H4 (cell line): ENCODE data around the gene PHGDH. TPM values are rescaled to one million over a fixed set of nuclear protein-coding genes. Genes with fewer than 3 reads are reported as not detected.

Source experiments
- DNase-seq: peaks from one replicate; pipeline ENCODE4 v3.0.0-alpha.2; 2015; ENCODE audit warnings: low spot score
- total RNA-seq: library from RNA; depleted of rRNA; stranded (reverse); fragments of >200 nt; shearing (Covaris generic); gene quantifications from 2 replicates; pipeline ENCODE4 v1.2.3, GENCODE V29; 2014; rRNA removed

Gene PHGDH
- total RNA-seq, 1 experiment from 2014 or later = 338 TPM

DNA sequence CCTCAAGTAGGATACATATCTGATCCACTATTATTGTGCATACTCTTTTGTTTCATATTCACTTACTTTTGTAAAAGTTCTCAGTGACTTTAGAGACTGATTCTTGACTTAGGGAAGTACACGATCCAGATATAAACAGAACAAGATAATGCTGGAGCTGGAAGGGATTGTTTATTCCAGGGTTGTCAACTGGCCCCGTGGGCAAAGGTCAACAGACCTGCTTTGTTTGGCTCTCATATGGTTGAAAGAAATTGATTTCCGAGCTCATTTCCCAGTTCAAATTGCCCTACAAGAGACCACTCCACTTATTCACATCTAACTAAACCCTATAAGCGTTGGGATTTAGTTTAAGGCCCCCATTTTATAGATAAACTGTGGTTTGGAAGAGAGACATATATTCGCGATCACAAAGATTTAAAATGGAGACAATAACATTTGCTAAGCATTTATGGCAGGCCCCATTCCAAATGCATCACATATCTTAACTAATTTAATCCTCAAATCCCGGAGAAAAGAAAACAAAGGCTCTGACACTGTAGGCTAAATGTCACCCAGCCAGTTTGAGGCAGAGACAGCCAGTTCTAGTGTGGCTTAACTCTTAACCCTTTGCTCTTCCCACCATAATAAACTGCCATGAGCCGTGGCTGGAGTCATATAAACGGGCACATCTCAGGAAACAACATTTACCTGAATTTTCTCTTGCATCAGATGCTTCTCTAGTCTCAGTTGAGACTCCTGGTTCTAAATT, 78.9 kb downstream of the PHGDH start:
- peak; percentile 41 for DNase-seq

- DNase-seq = no peak
Observed at GRCh38 chr1:119791377-119791776, 79.6 kb downstream of the PHGDH start.

Other genes with a start within 250 kb of the PHGDH start
- gene HSD3B1, start 204.7 kb upstream of the PHGDH start, total RNA-seq = not detected in 2 replicates
- gene ZNF697, start 63.7 kb upstream of the PHGDH start, total RNA-seq = 5.3 and 6.2 TPM in 2 replicates
- gene HMGCS2, start 57.0 kb downstream of the PHGDH start, total RNA-seq = 0.87 and 3.8 TPM in 2 replicates
- not detected in 2 replicates for gene REG4, start 99.5 kb downstream of the PHGDH start, total RNA-seq
- gene ADAM30, start 184.6 kb downstream of the PHGDH start, total RNA-seq = not detected in 2 replicates